IMR-90 (cell line): ENCODE measurements around the gene CCDC194.

Experiments used
- CEBPB ChIP-seq: IDR thresholded peaks from 2 replicates; pipeline ENCODE4 v1.6.1; 2012; ENCODE audit warnings: low read depth, low read length, improper control_type of control experiment
- CHD1 ChIP-seq: IDR thresholded peaks from 2 replicates; pipeline ENCODE4 v1.6.1; 2012; ENCODE audit warnings: low read depth, low read length, improper control_type of control experiment
- FOS ChIP-seq: fragments of 150-350 bp; IDR thresholded peaks from 2 replicates; pipeline ENCODE4 v1.6.1; 2016; ENCODE audit warnings: low read depth, low read length
- MXI1 ChIP-seq: IDR thresholded peaks from 2 replicates; pipeline ENCODE4 v1.6.1; 2012; ENCODE audit warnings: low read depth, mild to moderate bottlenecking, low read length, moderate library complexity, borderline replicate concordance
- POLR2A ChIP-seq: IDR thresholded peaks from 2 replicates; pipeline ENCODE4 v1.6.1; 2012; ENCODE audit warnings: mild to moderate bottlenecking, low read depth, low read length
- RAD21 ChIP-seq: IDR thresholded peaks from 2 replicates; pipeline ENCODE4 v1.6.1; 2012; ENCODE audit warnings: low read length, improper control_type of control experiment
- SMC3 ChIP-seq: fragments of 150-350 bp; IDR thresholded peaks from 2 replicates; pipeline ENCODE4 v1.6.1; 2016; ENCODE audit warnings: low read depth, mild to moderate bottlenecking, antibody characterized with exemption, low read length, moderate library complexity
- TF ChIP-seq, protein P1 (sequence below): conservative IDR thresholded peaks from 2 replicates; pipeline ENCODE4 v1.5.1; 2012; ENCODE audit warnings: mild to moderate bottlenecking, low read depth, low read length, improper control_type of control experiment
- TF ChIP-seq, protein P2 (sequence below): fragments of 150-350 bp; IDR thresholded peaks from 2 replicates; pipeline ENCODE4 v1.6.1; 2017; ENCODE audit warnings: mild to moderate bottlenecking, antibody characterized with exemption, low read length, low read depth
- TF ChIP-seq, protein P3 (sequence below): fragments of 150-350 bp; IDR thresholded peaks from 2 replicates; pipeline ENCODE4 v1.6.1; 2016; ENCODE audit warnings: low read depth, mild to moderate bottlenecking, low read length, moderate library complexity, borderline replicate concordance

DNA sequence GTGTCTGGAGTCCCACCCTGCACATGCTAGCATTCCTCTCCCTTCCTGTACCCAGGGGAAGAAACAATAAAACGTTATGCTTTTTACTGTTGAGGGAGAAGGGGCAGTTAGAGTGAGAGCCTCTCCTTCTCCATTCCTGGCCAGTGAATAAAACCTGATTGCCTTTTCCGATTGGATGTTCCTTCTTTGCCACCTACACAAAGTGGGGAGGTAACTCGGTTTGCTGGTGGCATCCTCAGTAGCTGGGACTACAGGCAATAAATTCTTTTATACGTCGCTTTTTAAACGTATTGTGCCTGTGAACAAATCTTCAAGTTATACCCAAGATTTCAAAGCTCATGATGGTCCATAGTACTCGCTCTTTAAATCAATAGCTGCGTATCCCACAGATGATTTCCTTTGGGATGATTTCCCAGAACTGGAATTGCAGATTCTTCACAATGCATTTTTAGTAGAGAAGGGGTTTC is 25.2 kb upstream of the CCDC194 start:
- TF ChIP-seq POLR2A, result no peak
- TF ChIP-seq SMC3, result no peak
- TF ChIP-seq, protein P1, sequence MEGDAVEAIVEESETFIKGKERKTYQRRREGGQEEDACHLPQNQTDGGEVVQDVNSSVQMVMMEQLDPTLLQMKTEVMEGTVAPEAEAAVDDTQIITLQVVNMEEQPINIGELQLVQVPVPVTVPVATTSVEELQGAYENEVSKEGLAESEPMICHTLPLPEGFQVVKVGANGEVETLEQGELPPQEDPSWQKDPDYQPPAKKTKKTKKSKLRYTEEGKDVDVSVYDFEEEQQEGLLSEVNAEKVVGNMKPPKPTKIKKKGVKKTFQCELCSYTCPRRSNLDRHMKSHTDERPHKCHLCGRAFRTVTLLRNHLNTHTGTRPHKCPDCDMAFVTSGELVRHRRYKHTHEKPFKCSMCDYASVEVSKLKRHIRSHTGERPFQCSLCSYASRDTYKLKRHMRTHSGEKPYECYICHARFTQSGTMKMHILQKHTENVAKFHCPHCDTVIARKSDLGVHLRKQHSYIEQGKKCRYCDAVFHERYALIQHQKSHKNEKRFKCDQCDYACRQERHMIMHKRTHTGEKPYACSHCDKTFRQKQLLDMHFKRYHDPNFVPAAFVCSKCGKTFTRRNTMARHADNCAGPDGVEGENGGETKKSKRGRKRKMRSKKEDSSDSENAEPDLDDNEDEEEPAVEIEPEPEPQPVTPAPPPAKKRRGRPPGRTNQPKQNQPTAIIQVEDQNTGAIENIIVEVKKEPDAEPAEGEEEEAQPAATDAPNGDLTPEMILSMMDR, result no peak
- TF ChIP-seq RAD21, result no peak
- TF ChIP-seq, protein P2, sequence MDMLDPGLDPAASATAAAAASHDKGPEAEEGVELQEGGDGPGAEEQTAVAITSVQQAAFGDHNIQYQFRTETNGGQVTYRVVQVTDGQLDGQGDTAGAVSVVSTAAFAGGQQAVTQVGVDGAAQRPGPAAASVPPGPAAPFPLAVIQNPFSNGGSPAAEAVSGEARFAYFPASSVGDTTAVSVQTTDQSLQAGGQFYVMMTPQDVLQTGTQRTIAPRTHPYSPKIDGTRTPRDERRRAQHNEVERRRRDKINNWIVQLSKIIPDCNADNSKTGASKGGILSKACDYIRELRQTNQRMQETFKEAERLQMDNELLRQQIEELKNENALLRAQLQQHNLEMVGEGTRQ, result no peak
- TF ChIP-seq, protein P3, sequence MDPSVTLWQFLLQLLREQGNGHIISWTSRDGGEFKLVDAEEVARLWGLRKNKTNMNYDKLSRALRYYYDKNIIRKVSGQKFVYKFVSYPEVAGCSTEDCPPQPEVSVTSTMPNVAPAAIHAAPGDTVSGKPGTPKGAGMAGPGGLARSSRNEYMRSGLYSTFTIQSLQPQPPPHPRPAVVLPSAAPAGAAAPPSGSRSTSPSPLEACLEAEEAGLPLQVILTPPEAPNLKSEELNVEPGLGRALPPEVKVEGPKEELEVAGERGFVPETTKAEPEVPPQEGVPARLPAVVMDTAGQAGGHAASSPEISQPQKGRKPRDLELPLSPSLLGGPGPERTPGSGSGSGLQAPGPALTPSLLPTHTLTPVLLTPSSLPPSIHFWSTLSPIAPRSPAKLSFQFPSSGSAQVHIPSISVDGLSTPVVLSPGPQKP, result no peak
- no peak for TF ChIP-seq CEBPB
- no peak for TF ChIP-seq FOS
- TF ChIP-seq MXI1, result no peak
- no peak for TF ChIP-seq CHD1
